CD4-positive, alpha-beta T cell treated with Interleukin-15 for 1 hour (primary cell): ENCODE measurements around the gene TIE1.
A peak's percentile ranks its signal among the peaks of the same experiment; 100 is the strongest.
"Not testable (repeated sequence)": the region's sequence is repeated elsewhere in the genome, so short reads cannot be mapped to it uniquely, and the experiment has no call there.

Experiments used
- DNase-seq: peaks from one replicate; pipeline ENCODE4 v3.0.0-alpha.2; 2020

TIE1 gene

GRCh38 chr1:43365678-43366077 is 64.9 kb downstream of the TIE1 start:
- no peak for DNase-seq

GRCh38 chr1:43366179-43366578 is 65.4 kb downstream of the TIE1 start:
- no peak for DNase-seq

GRCh38 chr1:43366601-43367025 is 65.8 kb downstream of the TIE1 start:
- no peak for DNase-seq

GRCh38 chr1:43367026-43367903 is 66.5 kb downstream of the TIE1 start:
- DNase-seq: peak; percentile 28

- DNase-seq: peak; percentile 90
Measured at GRCh38 chr1:43367904-43368645, 67.3 kb downstream of the TIE1 start, which contains the start of gene ELOVL1. Gene ELOVL1 (minus strand): TSS chr1:43368011. CDS start chr1:43365609, 2,402 bp downstream.

- DNase-seq: no peak
Measured at GRCh38 chr1:43368646-43369020, 67.9 kb downstream of the TIE1 start.

GRCh38 chr1:43369779-43370178 is 69.0 kb downstream of the TIE1 start:
- not testable (repeated sequence) for DNase-seq

- DNase-seq: no peak
Measured at GRCh38 chr1:43370564-43370963, 69.8 kb downstream of the TIE1 start.

GRCh38 chr1:43372172-43372571 is 71.4 kb downstream of the TIE1 start:
- DNase-seq: no peak
